ENCODE data around the gene BICD1. TPM values are rescaled to one million over a fixed set of nuclear protein-coding genes. Genes with fewer than 3 reads are reported as not detected.

Gene BICD1
- total RNA-seq, 3 donors from 2014 or later, result 4.1 to 13.7 (median 5.3) TPM

GRCh38 chr12:32382226-32382625 is 275.6 kb downstream of the BICD1 start:
- Histone ChIP-seq H3K4me3 (no peak overlapping the region), H3K4me1 (ENCODE audit: low read depth) (no peaks in the 10 kb centered on the region), H3K9me3 (no peaks in the 10 kb centered on the region), H3K36me3 (ENCODE audit: low read depth) (no peaks in the 10 kb centered on the region)
- TF ChIP-seq CTCF (IDR thresholded peaks at IDR 0.05), result no peak
- no peak for DNase-seq
- intact Hi-C loops (cut with DNase I, micrococcal nuclease), result no loop called here
- ATAC-seq, result no peak

DNA sequence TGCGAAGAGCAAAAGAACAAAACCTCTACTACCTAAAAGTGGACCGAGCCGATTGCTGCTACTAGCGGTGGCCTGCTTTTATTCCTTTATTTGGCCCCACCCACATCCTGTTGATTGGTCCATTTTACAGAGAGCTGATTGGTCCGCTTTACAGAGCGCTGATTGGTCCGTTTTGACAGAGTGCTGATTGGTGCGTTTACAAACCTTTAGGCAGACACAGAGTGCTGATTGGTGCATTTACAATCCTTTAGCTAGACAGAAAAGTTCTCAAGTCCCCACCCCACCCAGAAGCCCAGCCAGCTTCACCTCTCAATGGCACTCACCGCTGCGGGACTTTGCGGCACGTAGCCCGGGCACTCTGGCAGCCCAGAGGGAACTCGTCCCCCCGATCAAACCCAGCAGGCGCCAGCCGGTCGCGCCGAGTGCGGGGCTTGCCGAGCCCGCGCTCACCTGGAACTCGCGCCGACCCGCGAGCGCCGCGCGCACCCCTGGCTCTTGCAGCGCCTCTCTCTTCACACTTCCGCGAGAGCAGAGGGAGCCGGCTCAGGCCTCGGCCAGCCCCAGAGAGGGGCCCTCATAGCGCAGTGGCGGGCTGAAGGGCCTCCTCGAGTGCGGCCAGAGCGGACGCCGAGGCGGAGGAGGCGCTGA is 284.0 kb downstream of the BICD1 start:
- ATAC-seq (peak; percentile 89), DNase-seq (peak in 2 of 3 donors; percentile 52 to 69)
- TF ChIP-seq CTCF (IDR thresholded peaks at IDR 0.05), result no peak
- Histone ChIP-seq H3K36me3 (ENCODE audit: low read depth) (no peaks in the 10 kb centered on the region), H3K4me3 (peak overlapping the region; percentile 11), H3K9me3 (no peaks in the 10 kb centered on the region), H3K4me1 (ENCODE audit: low read depth) (no peaks in the 10 kb centered on the region)
- intact Hi-C loops (cut with DNase I, micrococcal nuclease), result no loop called here

DNA sequence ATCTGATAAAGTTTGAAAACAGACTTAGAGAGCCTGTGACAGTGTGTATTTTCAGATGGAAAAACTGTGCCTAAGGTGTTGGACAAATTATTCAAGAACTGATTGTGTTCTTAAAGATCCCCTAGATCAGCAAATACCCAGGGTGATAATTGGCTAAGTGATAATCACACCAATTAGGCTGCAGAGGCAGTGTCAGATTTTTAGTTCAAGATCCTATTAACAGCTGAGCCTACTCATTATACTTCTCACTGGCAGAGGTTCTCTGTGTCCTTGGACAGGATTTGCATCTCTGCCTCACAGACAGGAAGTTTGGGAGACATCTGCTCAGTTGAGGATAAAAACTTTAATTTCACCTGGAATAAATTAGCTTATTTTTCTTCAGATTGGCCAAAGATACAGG is 288.4 kb downstream of the BICD1 start:
- no peak for ATAC-seq
- no peak for TF ChIP-seq CTCF (IDR thresholded peaks at IDR 0.05)
- Histone ChIP-seq H3K36me3 (ENCODE audit: low read depth) (no peaks in the 10 kb centered on the region), H3K9me3 (no peaks in the 10 kb centered on the region), H3K4me1 (ENCODE audit: low read depth) (peaks cover 8% of the 10 kb centered on the region), H3K4me3 (no peak overlapping the region)
- no peak for DNase-seq
- intact Hi-C loops (cut with DNase I, micrococcal nuclease), result no loop called here

- intact Hi-C loops (cut with DNase I, micrococcal nuclease), result no loop called here
- H3K4me3 ChIP-seq, result no peak overlapping the region
- peaks cover 17% of the 10 kb centered on the region for H3K4me1 ChIP-seq (ENCODE audit: low read depth)
- no peak for DNase-seq
- TF ChIP-seq CTCF (IDR thresholded peaks at IDR 0.05), result no peak
- no peaks in the 10 kb centered on the region for H3K9me3 ChIP-seq
- no peaks in the 10 kb centered on the region for H3K36me3 ChIP-seq (ENCODE audit: low read depth)
- no peak for ATAC-seq
These were observed 291.0 kb downstream of the BICD1 start for GRCh38 chr12:32397696-32398095.

DNA sequence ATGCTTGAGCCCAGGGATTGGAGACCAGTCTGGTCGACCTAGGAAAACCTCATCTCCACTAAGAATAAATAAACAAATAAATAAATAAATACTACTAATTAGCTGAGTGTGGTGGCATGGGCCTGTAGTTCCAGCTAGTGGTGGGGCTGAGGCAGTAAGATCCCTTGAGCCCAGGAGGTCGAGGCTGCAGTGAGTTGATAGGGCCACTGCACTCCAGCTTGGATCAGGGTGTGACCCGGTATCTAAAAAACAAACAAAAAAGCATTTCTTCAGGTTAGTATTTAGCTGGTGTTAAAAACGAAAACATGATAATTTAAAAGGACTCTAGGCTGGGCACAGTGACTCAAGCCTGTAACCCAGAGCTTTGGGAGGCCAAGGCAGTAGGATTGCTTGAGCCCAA is 291.5 kb downstream of the BICD1 start:
- peaks cover 17% of the 10 kb centered on the region for H3K4me1 ChIP-seq (ENCODE audit: low read depth)
- H3K9me3 ChIP-seq, result no peaks in the 10 kb centered on the region
- DNase-seq (no peak), ATAC-seq (no peak)
- no peak overlapping the region for H3K4me3 ChIP-seq
- intact Hi-C loops (cut with DNase I, micrococcal nuclease), result no loop called here
- no peaks in the 10 kb centered on the region for H3K36me3 ChIP-seq (ENCODE audit: low read depth)
- no peak for TF ChIP-seq CTCF (IDR thresholded peaks at IDR 0.05)

Measured in mucosa of descending colon (tissue), 3 donors.